ENCODE measurements around the gene MOCS3. TPM values are rescaled to one million over a fixed set of nuclear protein-coding genes. Genes with fewer than 3 reads are reported as not detected.

The MOCS3 gene
- total and polyA plus RNA-seq, 2 of the 13 experiments (the other 11 are each of a cell fraction or from before 2014, with no cell fraction given) = 3.7 to 8.4 TPM

DNA sequence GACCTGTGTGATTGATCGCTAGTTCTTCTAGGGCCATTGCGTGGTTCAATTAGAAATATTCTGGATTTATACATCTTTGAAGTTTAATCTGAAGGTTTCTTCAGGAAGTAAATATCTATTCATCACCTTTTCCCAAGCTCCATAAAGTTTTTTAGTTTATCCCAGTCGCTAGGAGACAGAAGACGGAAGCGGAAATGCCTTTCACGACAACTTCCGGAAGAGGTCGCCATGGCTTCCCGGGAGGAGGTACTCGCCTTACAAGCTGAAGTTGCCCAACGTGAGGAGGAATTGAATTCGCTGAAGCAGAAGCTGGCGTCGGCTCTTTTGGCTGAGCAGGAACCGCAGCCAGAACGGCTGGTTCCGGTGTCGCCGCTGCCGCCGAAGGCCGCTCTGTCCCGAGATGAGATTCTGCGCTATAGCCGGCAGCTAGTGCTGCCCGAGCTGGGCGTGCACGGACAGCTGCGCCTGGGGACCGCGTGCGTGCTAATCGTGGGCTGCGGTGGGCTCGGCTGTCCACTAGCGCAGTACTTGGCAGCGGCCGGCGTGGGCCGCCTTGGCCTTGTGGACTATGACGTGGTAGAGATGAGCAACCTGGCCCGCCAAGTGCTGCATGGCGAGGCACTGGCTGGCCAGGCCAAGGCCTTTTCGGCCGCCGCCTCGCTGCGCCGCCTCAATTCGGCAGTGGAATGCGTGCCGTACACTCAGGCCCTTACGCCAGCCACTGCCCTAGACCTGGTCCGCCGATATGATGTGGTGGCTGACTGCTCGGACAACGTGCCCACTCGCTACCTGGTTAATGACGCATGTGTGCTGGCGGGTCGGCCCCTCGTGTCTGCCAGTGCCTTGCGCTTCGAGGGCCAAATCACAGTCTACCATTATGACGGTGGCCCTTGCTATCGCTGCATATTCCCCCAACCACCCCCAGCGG, at the start of gene MOCS3 (continued):
- TF ChIP-seq, protein P1, sequence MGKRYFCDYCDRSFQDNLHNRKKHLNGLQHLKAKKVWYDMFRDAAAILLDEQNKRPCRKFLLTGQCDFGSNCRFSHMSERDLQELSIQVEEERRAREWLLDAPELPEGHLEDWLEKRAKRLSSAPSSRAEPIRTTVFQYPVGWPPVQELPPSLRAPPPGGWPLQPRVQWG (CRISPR knock-in tag; IDR thresholded peaks at IDR 0.05; ENCODE audit: borderline replicate concordance, low read depth) = no peak
- no peak for TF ChIP-seq SNAPC2 (CRISPR knock-in tag; IDR thresholded peaks at IDR 0.05)
- 0 out of 2 replicates have a peak, but pooled peaks have one; percentile 61 for TF ChIP-seq ZNF773 (CRISPR knock-in tag; IDR thresholded peaks at IDR 0.05; ENCODE audit: borderline replicate concordance)
- TF ChIP-seq ZNF232 (CRISPR knock-in tag; IDR thresholded peaks at IDR 0.05; ENCODE audit: borderline replicate concordance) = peak; percentile 87; the same call in 1 of the 2 replicates
- peak; percentile 96 for TF ChIP-seq ZNF235 (CRISPR knock-in tag; IDR thresholded peaks at IDR 0.05; ENCODE audit: borderline replicate concordance)
- no peak for TF ChIP-seq ZNF644 (CRISPR knock-in tag; IDR thresholded peaks at IDR 0.05; ENCODE audit: low read depth)
- TF ChIP-seq, protein P2, sequence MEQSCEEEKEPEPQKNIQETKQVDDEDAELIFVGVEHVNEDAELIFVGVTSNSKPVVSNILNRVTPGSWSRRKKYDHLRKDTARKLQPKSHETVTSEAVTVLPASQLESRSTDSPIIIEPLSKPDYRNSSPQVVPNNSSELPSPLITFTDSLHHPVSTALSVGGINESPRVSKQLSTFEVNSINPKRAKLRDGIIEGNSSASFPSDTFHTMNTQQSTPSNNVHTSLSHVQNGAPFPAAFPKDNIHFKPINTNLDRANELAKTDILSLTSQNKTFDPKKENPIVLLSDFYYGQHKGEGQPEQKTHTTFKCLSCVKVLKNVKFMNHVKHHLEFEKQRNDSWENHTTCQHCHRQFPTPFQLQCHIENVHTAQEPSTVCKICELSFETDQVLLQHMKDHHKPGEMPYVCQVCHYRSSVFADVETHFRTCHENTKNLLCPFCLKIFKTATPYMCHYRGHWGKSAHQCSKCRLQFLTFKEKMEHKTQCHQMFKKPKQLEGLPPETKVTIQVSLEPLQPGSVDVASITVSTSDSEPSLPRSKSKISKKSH (CRISPR knock-in tag; IDR thresholded peaks at IDR 0.05; ENCODE audit: borderline replicate concordance) = peak; percentile 44; the same call in 1 of the 2 replicates
- TF ChIP-seq NFAT5 (CRISPR knock-in tag; IDR thresholded peaks at IDR 0.05) = peak; percentile 93
- peak; percentile 72 for TF ChIP-seq ZBTB33 (CRISPR knock-in tag; IDR thresholded peaks at IDR 0.05)
- no peak for TF ChIP-seq ZNF160 (CRISPR knock-in tag; IDR thresholded peaks at IDR 0.05)
- TF ChIP-seq TSC22D2 (CRISPR knock-in tag; IDR thresholded peaks at IDR 0.05; ENCODE audit: borderline replicate concordance) = no peak; the same call in 1 of the 2 replicates
- no peak for TF ChIP-seq ZBTB7B (CRISPR knock-in tag; IDR thresholded peaks at IDR 0.05)
- TF ChIP-seq CREB1 (IDR thresholded peaks at IDR 0.05) = peak; percentile 19
- TF ChIP-seq CREB1 (CRISPR knock-in tag; IDR thresholded peaks at IDR 0.05) = peak; percentile 97
- 0 out of 2 replicates have a peak, but pooled peaks have one; percentile 52 for TF ChIP-seq ZNF484 (CRISPR knock-in tag; IDR thresholded peaks at IDR 0.05; ENCODE audit: borderline replicate concordance, low read depth)
- TF ChIP-seq ZSCAN30 (CRISPR knock-in tag; IDR thresholded peaks at IDR 0.05) = 0 out of 2 replicates have a peak, but pooled peaks have one; percentile 63
- TF ChIP-seq ZFP62 (CRISPR knock-in tag; IDR thresholded peaks at IDR 0.05) = peak; percentile 91; the same call in 1 of the 2 replicates
- no peak for TF ChIP-seq SRSF9 (IDR thresholded peaks at IDR 0.05; ENCODE audit: borderline replicate concordance, insufficient read depth, low read depth, low read length, poor library complexity, severe bottlenecking)

All from HepG2 (cell line).